AG04450 (cell line): ENCODE results near the gene SEC14L1. TPM values are rescaled to one million over a fixed set of nuclear protein-coding genes. Genes with fewer than 3 reads are reported as not detected.
A peak's percentile ranks its signal among the peaks of the same experiment; 100 is the strongest.
"Not testable (repeated sequence)": the region's sequence is repeated elsewhere in the genome, so short reads cannot be mapped to it uniquely, and the experiment has no call there.

Experiments
- CTCF ChIA-PET: fragments of 300-600, 350-600 bp; formaldehyde crosslinking; extraction: SDS; loops from one replicate; lab custom pipeline; 2022; ENCODE audit warnings: antibody characterized with exemption, inconsistent platforms; lab: Charles Lee
- POLR2A ChIA-PET: fragments of 350-600 bp; formaldehyde crosslinking; extraction: SDS; loops from one replicate; lab custom pipeline; 2021; ENCODE audit warnings: antibody characterized with exemption, inconsistent platforms; lab: Yijun Ruan, JAX
- DNase-seq: peaks from one replicate; pipeline ENCODE4 v3.0.0-alpha.2; 2011; ENCODE audit warnings: low read depth, low spot score
- H3K27ac ChIP-seq: one replicate; pipeline ENCODE4 v1.5.1; 2012; ENCODE audit warnings: low read depth, low read length, control low read depth
- H3K27me3 ChIP-seq: one replicate; pipeline ENCODE4 v1.6.0; 2012; ENCODE audit warnings: low read length; ENCODE audit not compliant: control insufficient read depth, insufficient read depth
- H3K4me3 ChIP-seq: 2 replicates; pipeline ENCODE4 v1.5.1; 2011; ENCODE audit warnings: mild to moderate bottlenecking, low read depth, low read length, control low read depth
- H3K9me3 ChIP-seq: 2 replicates; pipeline ENCODE4 v1.5.1; 2012; ENCODE audit warnings: low read length; ENCODE audit not compliant: control insufficient read depth, insufficient read depth
- polyA plus RNA-seq: library from polyadenylated mRNA; depleted of rRNA; stranded (reverse); fragments of >200 nt; gene quantifications from 2 replicates; pipeline ENCODE4 v1.2.3, GENCODE V29; 2011
- TF ChIP-seq, protein P1 (sequence below): IDR thresholded peaks from 2 replicates; pipeline ENCODE4 v1.5.1; 2011; ENCODE audit warnings: low read depth, low read length, control low read depth, inconsistent platforms

Gene SEC14L1
- polyA plus RNA-seq, 1 experiment, result 38.7 TPM

DNA sequence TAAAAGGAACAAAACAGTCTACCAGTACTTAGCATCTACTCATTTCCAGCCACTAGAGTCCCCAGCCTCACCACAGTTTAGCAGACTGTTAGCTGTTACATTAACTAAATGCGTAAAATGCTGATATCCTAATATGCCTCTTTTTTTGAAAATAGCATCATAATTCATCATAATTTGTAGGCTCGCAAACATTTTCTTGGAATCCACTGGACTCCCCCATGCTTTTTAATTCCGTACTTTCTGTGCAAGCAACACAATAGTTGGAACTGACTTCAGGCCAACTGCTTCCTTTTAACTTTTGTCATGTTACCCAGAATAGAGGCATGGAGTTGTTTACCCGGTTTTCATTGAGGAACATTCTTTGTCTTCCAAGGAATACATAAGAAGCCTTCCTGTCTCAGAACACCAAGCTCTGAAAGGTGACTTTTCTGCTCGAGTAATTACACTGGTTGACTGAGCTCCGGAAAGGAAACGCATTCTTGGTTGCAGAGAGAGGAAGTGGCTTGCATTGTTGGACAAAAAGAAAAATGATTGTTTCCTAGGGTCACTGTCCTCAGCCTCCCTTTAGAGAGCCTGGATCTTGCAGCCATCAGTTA lies 30.9 kb upstream of the SEC14L1 start:
- no peak for DNase-seq
- Histone ChIP-seq H3K9me3 (no peaks in the 10 kb centered on the region; the same call in 1 of the 2 replicates), H3K4me3 (no peak overlapping the region), H3K27ac (peak overlapping the region; percentile 52), H3K27me3 (no peaks in the 10 kb centered on the region)
- POLR2A ChIA-PET, result interaction anchor here (0.6 kb wide), 2 partner anchors 47 to 693 kb away, joined by 3 to 6 read pairs; no protein-coding TSS in a partner anchor
- CTCF ChIA-PET, result interaction anchor here (0.5 to 0.6 kb wide), 2 partner anchors 25 to 383 kb away, joined by 3 read pairs; partner anchors contain the start of genes JMJD6 and METTL23
- TF ChIP-seq, protein P1, sequence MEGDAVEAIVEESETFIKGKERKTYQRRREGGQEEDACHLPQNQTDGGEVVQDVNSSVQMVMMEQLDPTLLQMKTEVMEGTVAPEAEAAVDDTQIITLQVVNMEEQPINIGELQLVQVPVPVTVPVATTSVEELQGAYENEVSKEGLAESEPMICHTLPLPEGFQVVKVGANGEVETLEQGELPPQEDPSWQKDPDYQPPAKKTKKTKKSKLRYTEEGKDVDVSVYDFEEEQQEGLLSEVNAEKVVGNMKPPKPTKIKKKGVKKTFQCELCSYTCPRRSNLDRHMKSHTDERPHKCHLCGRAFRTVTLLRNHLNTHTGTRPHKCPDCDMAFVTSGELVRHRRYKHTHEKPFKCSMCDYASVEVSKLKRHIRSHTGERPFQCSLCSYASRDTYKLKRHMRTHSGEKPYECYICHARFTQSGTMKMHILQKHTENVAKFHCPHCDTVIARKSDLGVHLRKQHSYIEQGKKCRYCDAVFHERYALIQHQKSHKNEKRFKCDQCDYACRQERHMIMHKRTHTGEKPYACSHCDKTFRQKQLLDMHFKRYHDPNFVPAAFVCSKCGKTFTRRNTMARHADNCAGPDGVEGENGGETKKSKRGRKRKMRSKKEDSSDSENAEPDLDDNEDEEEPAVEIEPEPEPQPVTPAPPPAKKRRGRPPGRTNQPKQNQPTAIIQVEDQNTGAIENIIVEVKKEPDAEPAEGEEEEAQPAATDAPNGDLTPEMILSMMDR, result no peak

DNA sequence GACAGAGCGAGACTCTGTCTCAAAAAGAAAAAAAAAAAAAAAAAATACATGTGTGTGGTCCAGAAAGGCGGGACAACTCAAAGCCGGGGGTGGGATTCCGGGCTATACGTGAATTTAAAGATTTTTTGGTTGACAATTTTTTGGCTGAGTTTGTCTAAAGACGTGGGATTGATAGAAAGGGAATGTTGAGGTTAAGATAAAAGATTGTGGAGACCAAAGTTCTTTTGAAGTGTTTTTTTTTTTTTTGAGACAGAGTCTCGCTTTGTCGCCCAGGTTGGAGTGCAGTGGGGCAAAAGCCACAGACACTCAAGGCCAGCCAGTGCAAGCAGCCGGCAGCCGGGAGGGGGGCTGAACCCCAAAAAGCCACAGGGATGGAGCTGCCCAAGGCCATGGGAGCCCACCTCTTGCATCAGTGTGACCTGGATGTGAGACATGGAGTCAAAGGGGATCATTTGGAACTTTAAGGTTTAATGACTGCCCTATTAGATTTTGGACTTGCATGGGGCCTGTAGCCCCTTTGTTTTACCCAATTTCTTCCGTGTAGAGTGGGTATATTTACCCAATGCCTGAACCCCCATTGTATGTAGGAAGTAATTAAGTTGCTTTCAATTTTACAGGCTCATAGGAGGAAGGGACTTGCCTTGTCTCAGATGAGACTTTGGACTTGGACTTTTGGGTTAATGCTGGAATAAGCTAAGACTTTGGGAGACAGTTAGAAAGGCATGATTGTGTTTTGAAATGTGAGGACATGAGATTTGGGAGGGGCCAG lies 29.4 kb upstream of the SEC14L1 start:
- H3K4me3 ChIP-seq, DNase-seq, H3K9me3 ChIP-seq, POLR2A ChIA-PET, H3K27me3 ChIP-seq, H3K27ac ChIP-seq: not testable (repeated sequence)
- CTCF ChIA-PET, result interaction anchor here (0.6 kb wide), 1 partner anchor 12 kb away, joined by 3 read pairs; no protein-coding TSS in a partner anchor

DNA sequence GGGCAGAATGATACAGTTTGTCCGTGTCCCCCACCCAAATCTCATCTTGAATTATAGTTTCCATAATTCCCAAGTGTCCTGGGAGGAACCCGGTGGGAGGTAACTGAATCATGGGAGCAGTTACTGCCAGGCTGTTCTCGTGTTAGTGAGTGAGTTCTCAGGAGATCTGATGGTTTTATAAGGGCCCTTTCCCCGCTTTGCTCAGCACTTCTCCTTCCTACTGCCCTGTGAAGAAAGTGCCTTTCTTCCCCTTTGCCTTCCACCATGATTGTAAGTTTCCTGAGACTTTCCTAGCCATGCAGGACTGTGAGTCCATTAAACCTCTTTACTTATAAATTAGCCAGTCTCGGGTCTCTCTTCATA lies 28.9 kb upstream of the SEC14L1 start:
- H3K27me3 ChIP-seq, result no peaks in the 10 kb centered on the region
- H3K27ac ChIP-seq, result no peak overlapping the region
- H3K9me3 ChIP-seq, result no peaks in the 10 kb centered on the region; the same call in 1 of the 2 replicates
- TF ChIP-seq, protein P1, result no peak
- ChIA-PET CTCF (interaction anchor here (0.6 kb wide), 1 partner anchor 11 kb away, joined by 3 read pairs; no protein-coding TSS in a partner anchor), POLR2A (no interaction called here)
- no peak for DNase-seq
- H3K4me3 ChIP-seq, result no peak overlapping the region

DNA sequence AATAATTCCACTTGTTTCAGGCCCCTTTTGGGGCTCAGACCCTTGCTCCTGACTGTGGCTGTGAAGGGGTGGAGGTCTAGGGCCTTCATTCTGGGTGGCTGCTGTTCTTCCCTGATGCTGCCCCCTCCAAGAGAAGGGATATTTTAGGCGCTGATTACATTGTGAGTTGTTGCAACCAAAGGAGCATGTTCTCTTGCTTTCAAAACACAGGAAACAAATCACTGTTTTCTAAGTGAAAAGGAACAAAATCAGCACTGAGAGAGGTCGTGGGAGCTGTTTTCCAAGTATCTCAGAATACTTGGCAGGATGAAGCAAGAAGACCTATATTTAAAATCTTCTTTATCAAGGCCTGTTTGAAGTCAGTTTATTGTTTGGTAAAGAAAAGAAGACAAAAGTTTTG lies 25.3 kb upstream of the SEC14L1 start:
- DNase-seq, result no peak
- Histone ChIP-seq H3K4me3 (no peak overlapping the region), H3K27me3 (no peaks in the 10 kb centered on the region), H3K27ac (no peak overlapping the region), H3K9me3 (no peaks in the 10 kb centered on the region)
- TF ChIP-seq, protein P1, result no peak
- POLR2A ChIA-PET, result no interaction called here
- CTCF ChIA-PET, result no interaction called here

DNA sequence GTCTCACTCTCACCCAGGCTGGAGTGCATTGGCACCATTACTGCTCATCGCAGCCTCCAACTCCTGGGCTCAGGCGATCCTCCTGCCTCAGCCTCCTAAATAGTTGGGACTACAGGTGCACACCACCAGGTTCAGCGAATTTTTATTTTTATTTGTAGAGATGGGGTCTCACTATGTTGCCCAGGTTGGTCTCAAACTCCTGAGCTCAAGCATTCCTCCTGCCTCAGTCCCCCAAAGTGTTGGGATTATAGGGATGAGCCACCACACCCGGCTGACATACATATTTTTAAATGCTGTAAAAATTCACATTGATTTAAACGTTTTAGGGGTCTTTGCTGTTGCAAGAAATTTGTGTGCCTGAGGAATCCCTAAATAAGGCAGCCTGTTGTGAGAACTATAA lies 24.8 kb upstream of the SEC14L1 start:
- ChIA-PET POLR2A (no interaction called here), CTCF (no interaction called here)

More for the DNA sequence above, 24.8 kb upstream of the SEC14L1 start:
- Histone ChIP-seq H3K27me3 (no peaks in the 10 kb centered on the region), H3K9me3 (no peaks in the 10 kb centered on the region), H3K4me3 (no peak overlapping the region), H3K27ac (no peak overlapping the region)
- DNase-seq, result no peak
- TF ChIP-seq, protein P1, result no peak
